GM20000 (cell line): ENCODE data around the gene ZNF555.
"Not testable (repeated sequence)": the region's sequence is repeated elsewhere in the genome, so short reads cannot be mapped to it uniquely, and the experiment has no call there.

Experiments
- DNase-seq: peaks from one replicate; pipeline ENCODE4 v3.0.0; 2012; ENCODE audit warnings: low spot score
- CTCF ChIP-seq: IDR thresholded peaks from 2 replicates; pipeline ENCODE4 v1.5.1; 2012; ENCODE audit warnings: mild to moderate bottlenecking, control low read depth; ENCODE audit errors: extremely low read depth, missing control alignments

ZNF555 gene

GRCh38 chr19:2814426-2814825 is 26.8 kb upstream of the ZNF555 start:
- no peak for TF ChIP-seq CTCF

GRCh38 chr19:2815191-2815614 is 26.1 kb upstream of the ZNF555 start:
- DNase-seq = peak; percentile 22
- no peak for TF ChIP-seq CTCF

More at GRCh38 chr19:2814426-2814825, 26.8 kb upstream of the ZNF555 start:
- no peak for DNase-seq

- TF ChIP-seq CTCF = no peak
- DNase-seq = peak; percentile 19
Measured at GRCh38 chr19:2815923-2816322, 25.4 kb upstream of the ZNF555 start.

GRCh38 chr19:2816641-2817040 is 24.6 kb upstream of the ZNF555 start:
- TF ChIP-seq CTCF = no peak
- no peak for DNase-seq

- not testable (repeated sequence) for DNase-seq
Measured at GRCh38 chr19:2817237-2817829, 23.9 kb upstream of the ZNF555 start.

GRCh38 chr19:2819540-2820111 is 21.6 kb upstream of the ZNF555 start, which contains the start of gene ZNF554:
Gene ZNF554 (plus strand): TSS chr19:2819868. CDS start chr19:2820072, 204 bp downstream.
- TF ChIP-seq CTCF = peak; percentile 92
- peak; percentile 98 for DNase-seq

- DNase-seq = no peak
Measured at GRCh38 chr19:2820112-2820702, 21.1 kb upstream of the ZNF555 start.

More at GRCh38 chr19:2820112-2820702, 21.1 kb upstream of the ZNF555 start:
- TF ChIP-seq CTCF = no peak
